Activated CD4-positive, alpha-beta T cell treated with anti-CD3 and anti-CD28 coated beads, Interleukin-2, Interleukin-6, amounts not matched to agents 100 ng/mL and 50 ng/mL, durations not matched to agents 16 hours and 8 hours (primary cell): ENCODE measurements around the gene PCDH8.

ENCODE experiments used
- DNase-seq: peaks from one replicate; pipeline ENCODE4 v3.0.0-alpha.2; 2020

PCDH8 gene

DNA sequence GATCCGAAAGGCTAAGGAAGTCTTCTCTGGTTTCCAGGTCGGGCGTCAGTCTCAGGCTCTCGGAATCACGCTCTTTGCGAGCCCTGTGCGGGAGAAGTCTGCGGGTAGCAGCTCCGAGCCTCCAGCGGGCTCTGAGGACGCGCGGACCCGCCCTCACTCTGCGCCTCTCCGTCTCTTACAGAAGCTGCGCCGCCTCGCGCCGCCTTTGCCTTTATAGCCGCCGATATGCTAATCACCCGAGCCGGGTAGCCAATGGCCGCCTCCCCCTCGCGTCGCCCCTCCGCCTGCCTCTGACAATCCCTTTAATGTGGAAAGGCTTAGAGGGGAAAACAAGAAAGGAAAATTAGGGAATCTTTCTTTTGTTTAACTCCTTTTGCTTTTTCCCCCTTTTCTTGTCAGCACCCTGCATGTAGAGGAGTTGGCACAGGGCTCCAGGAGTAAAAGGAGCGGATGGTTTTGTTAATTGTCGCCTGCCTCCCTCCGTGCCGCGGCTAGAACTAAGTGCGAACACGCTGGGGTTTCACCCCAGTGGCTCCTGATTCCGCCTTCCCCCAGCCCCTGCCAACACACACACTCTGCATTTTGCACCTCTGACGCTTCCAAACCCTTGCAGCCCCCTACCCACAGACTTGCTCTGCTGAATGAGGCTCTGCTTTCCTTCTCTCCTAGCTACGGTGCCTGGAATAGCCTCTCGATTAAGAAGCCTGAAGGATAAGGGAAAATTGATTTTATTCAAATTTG lies at the start of gene PCDH8:
TSS of gene PCDH8 (minus strand) at position 186 of the 741 bp plus-strand sequence. CDS start 204 bp downstream, outside the sequence.
- peak; percentile 39 for DNase-seq

DNA sequence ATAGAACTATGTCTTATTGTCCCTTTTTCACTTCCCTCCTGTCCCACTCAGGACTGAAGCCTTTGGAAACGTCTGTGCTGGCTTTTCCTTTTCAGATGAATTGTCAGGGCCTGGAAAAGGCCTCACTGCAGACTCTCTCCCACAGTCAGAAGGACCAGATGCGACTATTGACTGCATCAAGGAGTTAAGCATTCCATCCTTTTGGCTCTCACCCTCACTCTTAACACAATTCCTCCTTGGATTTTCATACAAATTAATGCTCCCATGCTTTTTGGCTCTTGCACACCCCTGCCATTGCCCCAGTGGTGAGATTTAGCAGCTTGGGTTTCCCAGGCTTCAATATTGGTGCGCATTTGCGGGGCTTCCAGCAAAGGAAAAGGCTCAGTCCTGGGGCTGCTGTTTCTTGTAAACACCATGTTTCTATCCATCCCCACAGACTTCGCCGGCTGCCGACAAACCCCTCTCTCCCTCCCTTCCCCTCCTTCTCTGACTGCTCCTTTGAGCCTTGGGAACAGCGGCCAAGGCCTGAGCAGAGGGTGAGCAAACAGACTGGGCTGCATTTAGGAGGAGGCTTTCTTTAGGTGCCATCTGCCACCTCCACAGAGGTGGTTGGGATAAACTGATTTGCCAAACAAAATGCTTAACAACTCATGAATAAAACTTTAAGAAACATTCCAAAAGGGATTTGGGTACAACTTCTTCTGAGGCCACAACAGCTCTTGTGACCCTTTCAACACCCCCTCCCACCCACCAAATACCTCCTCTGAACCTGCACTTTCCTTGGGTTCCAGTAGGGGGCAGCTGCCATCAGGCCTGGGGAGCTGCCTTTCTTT lies 48.6 kb upstream of the PCDH8 start:
- peak; percentile 31 for DNase-seq

- no peak for DNase-seq
Observed at GRCh38 chr13:52894413-52894812, 46.0 kb upstream of the PCDH8 start.

DNA sequence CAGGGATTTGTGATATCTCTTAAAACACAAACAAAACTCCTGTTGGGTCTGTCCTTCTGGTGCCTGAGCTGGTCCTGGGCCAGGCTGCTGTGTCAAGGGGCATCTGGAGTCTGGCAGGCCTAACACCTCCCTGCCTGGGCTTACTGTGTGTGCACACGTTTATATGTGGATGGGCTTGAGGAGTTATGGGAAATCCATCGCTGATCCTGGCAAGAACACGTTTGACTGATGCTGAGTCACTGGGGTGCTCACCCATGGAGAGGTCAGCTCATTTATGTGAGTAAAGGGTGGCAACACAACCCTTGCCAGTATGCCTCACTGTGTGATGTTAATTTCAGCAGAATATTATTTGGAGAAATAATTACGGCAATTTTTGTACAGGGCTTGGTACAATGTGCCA lies 44.5 kb upstream of the PCDH8 start:
- no peak for DNase-seq

- no peak for DNase-seq
Observed at GRCh38 chr13:52891706-52892105, 43.3 kb upstream of the PCDH8 start.

- DNase-seq = no peak
Observed at GRCh38 chr13:52887165-52887564, 38.7 kb upstream of the PCDH8 start.

DNA sequence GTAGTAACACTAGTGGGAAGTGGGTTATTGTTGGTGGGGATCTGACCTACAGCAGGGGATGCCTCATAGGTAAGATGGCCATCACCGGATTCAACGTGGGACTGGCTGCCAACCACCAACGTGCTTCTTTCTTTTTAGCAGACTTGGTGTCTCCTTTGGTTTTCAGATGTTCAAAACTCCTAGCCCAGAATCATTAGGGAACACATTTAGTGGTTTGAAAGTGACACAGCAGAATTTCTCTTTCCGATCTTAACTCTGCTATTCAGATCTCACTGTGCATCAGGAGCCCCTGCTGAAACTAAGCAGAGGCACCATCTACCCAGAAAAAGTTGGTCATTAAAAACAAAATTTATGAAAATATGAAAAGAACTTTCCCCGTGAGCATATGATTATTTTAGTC lies 36.7 kb upstream of the PCDH8 start:
- DNase-seq = no peak

- DNase-seq = no peak
Observed at GRCh38 chr13:52884429-52885010, 36.1 kb upstream of the PCDH8 start.

DNA sequence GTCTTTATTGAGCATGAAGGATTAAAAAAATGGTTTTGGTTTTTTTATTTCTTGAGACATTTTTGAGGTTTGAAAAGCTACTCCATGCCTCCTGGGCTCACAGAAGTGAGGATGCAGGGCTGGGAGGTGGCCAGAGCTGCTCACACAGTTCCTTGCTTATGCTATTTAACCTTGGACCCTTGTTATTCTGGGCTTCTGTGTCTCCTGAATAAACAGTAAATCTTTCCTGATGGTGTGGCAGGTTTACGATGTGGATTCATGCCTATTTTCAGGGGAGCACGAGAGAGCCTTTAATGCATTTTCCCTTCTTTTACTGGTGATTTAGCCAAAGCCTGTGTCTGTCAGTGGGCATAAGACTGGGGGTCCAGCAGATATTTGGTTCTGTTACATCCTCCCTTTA lies 34.3 kb upstream of the PCDH8 start:
- DNase-seq = no peak

GRCh38 chr13:52879950-52880741 lies 31.7 kb upstream of the PCDH8 start:
- no peak for DNase-seq

DNA sequence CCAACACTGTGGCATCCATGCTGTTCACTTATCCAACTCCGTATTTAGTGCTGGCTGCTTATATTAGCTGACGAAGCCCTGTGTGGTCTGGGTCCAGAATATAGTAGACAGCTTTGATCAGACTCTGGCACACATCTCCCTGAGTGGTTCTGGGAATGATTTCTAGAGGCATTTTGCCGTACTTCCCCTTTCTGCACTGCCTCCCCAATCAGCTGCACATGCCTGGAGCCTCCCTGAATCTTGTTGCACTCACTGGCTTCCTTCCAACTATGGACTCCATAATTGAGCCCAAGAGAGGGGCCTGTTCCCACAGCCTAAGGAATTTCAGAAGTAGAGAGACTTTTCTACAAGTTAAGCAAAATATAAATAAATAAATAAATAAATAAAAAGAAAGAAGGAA lies 30.4 kb upstream of the PCDH8 start:
- DNase-seq = no peak

DNA sequence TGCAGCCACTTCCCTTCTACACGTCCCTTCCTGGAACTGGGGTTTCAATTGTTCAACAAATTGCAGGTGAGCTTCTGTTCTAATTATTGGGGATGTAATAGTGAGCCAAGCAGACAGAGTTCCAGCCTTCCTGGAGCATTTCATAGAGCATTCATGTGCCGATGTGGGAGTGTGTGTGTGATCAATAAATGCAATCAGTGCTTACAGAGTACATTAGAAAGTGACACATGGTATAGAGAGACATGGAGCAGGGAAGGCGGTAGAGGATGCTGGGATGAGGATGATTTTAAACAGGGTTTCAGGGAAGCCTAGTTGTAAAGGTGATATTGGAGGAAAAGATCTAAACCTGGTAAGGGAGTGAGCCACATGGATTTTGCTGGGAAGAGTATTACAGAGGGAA lies 21.7 kb upstream of the PCDH8 start:
- no peak for DNase-seq

GRCh38 chr13:52869621-52870020 lies 21.2 kb upstream of the PCDH8 start:
- DNase-seq = no peak

DNA sequence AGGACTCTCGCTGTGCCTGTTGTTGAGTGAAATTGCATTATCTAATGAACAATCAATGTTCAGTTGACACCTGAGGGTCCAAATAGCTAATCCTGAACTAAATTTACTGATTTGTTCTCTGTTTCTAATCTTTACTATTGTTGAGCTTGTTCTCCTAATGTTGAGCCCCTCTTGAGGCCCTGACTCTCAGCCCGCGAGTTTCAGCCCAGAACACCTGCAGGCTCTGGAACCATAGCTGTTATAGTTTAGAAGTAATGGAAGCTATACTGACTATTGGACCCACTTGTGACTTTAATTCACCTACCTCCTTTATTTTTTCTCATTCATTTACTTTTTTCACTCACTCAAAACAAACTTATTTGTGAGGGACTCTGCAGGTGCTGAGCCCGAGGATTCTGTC lies 20.6 kb upstream of the PCDH8 start:
- DNase-seq = no peak

GRCh38 chr13:52868190-52868589 lies 19.8 kb upstream of the PCDH8 start:
- DNase-seq = peak; percentile 38

DNA sequence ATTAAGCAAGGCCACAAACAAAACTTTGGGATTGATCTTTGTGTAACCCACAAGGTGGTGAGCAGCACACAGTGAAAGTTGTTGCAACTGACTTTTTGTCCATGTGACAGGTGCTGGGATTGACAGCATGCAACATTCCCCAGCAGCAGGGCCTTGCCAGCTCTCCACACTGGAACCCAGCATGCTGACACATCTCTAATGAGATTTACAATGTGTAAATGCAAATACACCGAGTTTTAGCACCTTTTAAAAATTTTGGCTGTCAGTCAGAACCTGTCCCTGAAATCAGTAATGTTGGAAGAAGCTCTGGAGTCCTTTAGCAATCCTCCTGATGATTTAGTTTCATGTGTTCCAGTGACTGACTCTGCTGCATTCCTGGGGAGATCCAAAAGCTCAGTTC lies 16.5 kb upstream of the PCDH8 start:
- no peak for DNase-seq

- peak; percentile 38 for DNase-seq
Observed at GRCh38 chr13:52862358-52863206, 14.1 kb upstream of the PCDH8 start.

DNA sequence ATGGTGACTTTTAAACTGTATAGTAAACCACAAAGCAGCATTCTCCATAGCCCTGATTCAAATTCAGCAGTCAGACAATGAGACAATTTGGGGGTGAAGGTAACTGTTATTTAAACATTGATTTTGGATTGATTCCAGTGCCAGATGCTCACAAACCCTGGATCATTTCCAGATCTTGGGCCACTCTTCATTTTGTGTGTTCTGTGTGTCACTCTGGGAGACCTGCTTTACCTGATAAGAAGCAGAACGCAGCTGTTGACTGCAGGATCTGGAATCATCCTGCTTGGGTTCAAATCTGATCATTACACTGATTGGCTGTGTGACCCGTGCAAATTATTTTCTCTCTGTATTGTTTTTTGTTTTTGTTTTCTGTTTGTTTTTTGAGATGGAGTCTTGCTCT lies 4.0 kb upstream of the PCDH8 start:
- DNase-seq = no peak

DNA sequence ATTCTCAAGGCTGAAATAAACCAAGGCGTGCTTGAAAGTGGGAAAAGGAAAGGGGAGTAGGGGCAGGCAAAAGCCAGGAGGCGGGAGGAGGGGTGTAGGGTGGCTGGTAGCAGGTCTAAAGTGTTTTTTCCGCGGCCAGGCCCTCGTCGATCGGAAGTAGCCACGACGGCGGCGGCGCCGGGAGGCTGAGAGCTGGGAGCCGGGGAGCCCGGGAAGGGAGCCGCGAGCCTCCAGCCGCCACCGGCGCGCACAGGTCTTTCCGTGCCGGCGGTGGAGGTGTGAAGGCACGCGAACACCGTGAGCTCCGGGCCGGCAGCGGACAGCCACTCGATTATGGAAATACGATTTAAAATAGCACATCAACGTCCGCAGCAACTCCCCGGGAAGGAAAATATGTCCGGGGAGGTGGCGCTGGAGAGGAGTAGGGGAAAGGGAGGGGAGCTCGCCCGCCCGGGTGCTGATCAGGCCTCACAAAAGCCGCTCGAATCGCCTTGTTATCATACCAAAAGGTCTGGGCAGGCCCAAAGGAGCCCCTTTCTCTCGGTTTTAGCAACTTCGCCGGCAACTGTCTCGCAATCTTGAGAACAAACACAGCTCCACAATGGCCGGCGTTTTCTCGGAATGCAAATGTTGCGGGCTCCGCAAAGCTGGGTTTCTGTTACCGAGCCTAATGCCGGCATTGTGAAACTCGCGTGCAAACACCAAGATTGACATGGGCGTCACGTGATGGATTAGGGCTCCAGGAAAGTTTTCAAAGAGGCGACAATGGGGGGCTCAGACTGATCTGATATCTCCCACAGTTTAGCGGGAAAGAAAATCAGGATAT lies 2.9 kb upstream of the PCDH8 start:
- DNase-seq = peak; percentile 74

GRCh38 chr13:52850396-52851136 lies 2.1 kb upstream of the PCDH8 start:
- DNase-seq = peak; percentile 68

GRCh38 chr13:52850072-52850395 lies 1.6 kb upstream of the PCDH8 start:
- no peak for DNase-seq
